Non-pigmented ciliary epithelial cell (primary cell): ENCODE measurements around the gene C2CD5.
"Not testable (repeated sequence)": the region's sequence is repeated elsewhere in the genome, so short reads cannot be mapped to it uniquely, and the experiment has no call there.

Experiments
- DNase-seq: peaks from one replicate; pipeline ENCODE4 v3.0.0-alpha.2; 2010; ENCODE audit warnings: low read depth

C2CD5 gene, protein sequence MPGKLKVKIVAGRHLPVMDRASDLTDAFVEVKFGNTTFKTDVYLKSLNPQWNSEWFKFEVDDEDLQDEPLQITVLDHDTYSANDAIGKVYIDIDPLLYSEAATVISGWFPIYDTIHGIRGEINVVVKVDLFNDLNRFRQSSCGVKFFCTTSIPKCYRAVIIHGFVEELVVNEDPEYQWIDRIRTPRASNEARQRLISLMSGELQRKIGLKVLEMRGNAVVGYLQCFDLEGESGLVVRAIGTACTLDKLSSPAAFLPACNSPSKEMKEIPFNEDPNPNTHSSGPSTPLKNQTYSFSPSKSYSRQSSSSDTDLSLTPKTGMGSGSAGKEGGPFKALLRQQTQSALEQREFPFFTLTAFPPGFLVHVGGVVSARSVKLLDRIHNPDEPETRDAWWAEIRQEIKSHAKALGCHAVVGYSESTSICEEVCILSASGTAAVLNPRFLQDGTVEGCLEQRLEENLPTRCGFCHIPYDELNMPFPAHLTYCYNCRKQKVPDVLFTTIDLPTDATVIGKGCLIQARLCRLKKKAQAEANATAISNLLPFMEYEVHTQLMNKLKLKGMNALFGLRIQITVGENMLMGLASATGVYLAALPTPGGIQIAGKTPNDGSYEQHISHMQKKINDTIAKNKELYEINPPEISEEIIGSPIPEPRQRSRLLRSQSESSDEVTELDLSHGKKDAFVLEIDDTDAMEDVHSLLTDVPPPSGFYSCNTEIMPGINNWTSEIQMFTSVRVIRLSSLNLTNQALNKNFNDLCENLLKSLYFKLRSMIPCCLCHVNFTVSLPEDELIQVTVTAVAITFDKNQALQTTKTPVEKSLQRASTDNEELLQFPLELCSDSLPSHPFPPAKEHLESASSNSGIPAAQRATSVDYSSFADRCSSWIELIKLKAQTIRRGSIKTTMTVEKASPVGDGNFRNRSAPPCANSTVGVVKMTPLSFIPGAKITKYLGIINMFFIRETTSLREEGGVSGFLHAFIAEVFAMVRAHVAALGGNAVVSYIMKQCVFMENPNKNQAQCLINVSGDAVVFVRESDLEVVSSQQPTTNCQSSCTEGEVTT

DNA sequence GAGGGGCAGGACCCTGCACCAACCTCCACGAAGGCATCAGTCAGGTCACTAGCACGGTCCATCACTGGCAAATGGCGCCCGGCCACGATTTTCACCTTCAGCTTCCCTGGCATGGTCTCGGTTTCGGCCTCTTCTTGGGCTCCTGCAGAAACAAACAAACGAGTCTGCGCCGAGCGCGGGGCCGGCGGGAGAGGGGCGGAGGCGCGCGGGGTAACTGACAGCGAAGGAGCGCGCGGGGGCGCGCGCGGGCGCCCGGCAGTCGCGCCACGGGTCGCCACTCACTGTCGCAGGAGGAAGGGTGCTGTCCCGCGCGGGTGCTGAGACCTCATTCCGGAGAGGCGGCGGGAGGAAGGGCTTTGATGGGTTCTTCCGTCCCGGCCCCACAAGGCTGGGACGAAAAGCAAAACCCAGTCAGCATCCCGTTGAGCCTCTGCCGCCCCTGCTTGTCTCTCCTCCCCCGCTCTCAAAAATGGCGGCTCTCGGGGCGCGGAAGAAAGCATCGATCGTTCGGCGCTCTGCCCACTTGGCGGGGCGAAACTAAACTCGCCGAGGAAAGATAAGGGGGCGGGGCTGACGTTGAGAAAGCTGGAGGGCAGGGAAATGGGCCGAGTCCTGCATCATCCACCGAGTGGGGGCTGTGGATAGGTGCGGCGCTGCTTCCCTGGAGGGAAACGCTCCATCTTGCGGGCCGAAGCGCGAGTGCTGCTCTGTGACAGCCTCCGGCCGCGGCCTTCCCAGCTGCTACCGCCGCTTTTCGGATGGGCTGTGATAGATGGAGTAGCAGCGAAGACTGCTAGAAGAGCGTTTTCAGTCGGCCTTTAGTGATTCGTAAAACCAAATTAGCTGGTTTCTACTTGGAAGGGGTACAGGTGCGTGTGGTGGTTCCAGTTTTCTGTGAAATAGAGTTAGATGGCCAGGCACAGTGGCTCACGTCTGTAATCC, at the start of gene C2CD5:
Gene C2CD5, minus strand, starts transcription at position 505 of the 942 bp plus-strand sequence. Its CDS starts 392 bp downstream, at position 113.
- DNase-seq: peak; percentile 89

DNA sequence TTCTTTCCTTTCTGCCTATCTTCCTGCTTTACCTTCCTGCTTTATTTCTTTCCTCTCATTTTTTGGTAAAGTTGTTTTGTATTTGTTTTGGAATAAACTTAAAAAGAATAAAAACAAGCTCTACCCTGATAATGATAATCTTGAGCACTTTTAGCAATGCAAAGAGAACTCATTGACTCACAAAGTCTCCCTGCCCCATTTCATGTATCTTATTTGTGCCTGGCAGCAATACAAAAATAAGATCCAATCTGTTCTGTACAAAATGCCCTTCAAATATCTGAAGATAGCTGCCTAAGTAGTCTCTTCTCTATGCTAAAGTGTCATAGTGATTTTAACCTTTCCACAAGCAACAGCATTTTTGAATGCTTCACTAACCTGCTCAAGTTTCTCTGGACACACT, 49.5 kb upstream of the C2CD5 start:
- DNase-seq: no peak

DNA sequence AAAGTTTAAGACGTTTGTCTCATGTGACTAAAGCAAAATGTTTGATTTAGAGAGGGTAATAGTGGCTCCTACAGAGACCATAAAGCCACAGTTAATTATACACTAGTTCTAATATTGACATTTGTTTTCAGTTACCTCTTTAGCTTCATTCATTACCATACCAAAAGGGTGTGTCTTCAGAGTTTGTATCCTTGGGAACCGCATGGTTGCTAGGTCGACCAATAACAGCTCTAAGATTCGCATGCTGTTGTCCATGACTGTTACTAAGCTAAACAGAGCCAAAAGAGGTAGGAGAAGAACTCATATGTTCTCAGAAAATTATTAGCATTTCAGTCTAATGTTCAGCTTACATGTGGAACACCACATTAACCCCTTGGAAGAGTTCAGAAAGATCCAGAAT, 44.5 kb upstream of the C2CD5 start:
- no peak for DNase-seq

DNA sequence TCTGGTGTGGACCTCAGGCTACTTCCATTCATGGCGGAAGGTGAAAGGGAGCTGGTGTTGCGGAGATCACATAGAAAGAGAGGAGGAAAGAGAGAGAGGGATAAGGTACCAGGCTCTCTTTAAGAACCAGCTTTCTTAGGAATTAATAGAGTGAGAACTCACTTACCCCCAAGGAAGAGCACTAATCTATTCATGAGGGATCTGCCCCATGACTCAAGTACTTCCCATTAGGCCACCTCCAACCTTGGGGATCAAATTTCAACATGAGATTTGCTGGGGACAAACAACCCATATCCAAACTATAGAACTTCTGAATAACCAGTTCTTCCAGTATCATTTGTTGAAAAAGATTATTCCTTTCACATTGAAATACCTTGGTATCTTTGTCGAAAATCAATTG, 34.0 kb upstream of the C2CD5 start:
- no peak for DNase-seq

DNA sequence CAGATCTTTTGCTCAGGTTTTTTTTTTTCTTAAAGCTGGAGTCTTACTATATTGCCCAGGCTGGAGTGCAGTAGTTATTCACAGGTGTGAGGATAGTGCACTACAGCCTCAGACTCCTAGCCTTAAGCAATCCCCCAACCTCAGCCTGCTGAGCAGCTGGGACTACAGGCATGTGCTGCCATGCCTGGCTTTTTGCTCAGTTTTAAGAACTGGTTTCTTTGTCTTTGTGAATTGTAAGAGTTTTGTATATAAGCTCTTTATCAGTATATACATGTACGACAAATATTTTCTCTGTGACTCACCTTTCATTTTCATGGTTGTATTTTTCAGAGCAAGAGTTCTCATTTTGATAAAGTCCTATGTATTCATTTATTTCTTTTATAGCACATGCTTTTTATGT, 33.3 kb upstream of the C2CD5 start:
- no peak for DNase-seq

DNA sequence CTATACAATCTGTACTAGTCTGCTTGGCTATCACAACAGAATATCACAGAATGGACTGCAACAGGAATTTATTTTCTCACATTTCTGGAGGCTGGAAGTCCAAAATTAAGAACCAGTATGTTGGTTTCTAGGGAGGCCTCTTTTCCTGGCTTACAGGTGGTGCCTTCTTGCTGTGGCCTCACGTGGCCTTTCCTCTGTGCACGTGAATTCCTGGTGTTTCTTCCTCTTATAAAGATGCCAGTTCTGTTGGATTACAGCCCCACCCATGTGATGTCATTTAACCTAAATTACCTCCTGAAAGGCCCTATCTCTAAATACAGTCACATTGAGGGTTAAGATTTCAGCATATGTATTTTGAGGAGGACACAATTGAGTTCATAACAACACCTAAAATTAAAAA, 32.1 kb upstream of the C2CD5 start:
- no peak for DNase-seq

DNA sequence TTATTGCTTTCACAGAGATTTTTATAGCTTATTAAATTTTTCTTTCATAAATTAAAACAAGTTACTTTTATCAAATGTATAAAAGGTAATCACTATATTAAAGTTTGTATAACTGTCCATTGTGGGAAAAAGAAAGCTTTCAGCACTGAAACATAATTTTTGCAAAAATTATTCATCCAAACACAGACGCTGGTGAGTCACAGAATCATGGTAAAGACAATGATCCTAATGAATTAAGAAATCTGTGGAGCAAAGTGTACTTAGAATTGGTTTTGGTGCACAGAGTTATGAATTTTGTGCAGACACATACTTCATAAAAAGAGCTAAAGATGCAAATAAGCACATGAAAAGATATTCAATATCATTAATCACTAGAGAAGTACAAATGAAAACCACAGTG, 31.7 kb upstream of the C2CD5 start:
- DNase-seq: no peak

DNA sequence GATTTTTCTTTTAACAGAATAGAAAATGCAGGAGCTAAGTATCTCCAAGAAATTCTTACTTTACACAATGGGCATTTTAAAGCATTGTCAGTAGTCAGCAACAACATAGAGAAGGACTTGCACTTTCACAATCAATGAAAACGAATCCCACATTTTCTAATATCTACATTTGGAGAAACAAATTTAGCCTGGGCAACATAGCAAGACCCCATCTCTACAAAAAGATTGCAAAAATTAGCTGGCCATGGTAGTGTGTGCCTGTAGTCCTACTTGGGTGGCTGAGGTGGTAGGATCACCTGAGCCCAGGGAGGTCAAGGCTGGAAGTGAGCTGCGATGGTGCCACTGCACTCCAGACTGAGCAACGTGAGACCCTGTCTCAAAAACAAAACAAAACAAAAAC, 30.6 kb upstream of the C2CD5 start:
- no peak for DNase-seq

DNA sequence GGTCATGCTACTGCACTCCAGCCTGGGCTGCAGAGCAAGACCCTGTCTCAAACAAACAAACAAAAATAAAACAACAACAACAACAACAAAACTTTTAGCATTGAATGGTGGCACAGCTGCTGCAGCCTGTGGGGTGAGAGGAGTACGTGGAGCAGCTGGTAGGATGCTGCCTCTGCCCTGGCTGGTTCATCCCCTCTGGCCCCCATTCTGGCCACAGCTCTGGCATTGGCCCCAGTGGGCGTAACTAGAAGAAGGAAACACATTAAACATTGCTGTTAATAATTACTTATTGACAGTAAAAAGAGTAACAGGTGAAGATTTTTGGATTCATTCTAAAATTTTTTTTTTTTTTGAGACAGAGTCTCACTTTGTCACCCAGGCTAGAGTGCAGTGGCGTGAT, 28.8 kb upstream of the C2CD5 start:
- DNase-seq: no peak

DNA sequence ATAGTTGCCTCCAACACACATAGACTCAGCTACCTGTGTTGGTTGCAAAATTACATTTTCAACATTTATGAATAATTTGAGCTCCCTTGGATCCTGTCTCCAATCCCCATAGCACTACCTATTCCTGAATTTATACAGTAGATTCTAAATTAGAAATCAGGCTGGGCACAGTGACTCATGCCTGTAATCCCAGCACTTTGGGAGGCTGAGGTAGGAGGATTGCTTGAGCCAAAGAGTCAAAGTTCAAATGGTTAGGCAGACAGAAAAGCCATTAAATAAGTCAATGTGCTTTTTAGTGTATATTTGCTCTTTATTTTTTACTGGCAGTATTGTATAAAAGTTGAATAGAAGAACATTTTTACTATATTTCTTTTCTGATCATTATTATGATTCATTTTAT, 24.9 kb upstream of the C2CD5 start:
- DNase-seq: no peak

DNA sequence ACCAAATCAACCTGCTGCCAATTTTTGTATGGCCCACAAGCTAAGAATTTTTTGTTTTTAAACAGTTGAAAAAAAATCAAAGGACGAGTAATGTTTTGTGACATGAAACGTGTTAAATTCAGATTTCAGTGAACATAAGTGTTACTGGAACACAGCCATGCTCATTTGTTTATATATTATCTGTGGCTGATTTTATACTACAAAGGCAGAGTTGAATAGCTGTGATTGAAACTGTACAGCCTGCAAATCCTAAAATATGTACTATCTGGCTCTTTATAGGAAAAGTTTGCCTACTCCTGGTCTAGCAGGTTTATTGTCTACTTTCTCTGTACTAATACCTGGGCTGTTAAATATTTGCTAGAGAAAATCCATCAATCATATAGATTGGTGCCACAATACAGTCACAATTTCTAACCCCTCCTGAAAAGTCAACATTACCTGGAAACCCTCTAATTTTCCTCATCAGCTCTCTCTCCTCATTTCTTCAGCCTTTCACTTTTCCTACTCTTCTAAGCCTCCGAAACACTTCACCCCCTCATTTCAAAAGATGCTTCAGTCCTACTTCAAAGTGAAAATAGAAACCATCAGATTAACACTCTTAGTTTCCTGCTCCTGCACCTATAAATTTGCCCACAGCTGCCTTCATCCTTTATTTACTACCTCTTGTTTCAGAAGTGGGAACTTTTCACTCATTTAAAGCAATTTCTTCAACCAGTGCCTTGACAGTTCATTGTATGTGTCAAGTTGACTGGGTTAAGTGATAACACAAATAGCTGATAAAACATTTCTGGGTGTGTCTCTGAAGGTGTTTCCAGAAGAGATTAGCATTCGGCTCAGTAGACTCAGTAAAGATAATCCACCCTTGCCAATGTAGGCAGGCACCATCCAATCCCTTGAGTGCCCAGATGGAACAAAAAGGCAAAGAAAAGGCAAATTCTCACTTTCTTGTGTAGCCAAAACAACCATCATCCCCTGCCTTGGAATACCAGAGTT, 18.0 kb upstream of the C2CD5 start:
- no peak for DNase-seq

DNA sequence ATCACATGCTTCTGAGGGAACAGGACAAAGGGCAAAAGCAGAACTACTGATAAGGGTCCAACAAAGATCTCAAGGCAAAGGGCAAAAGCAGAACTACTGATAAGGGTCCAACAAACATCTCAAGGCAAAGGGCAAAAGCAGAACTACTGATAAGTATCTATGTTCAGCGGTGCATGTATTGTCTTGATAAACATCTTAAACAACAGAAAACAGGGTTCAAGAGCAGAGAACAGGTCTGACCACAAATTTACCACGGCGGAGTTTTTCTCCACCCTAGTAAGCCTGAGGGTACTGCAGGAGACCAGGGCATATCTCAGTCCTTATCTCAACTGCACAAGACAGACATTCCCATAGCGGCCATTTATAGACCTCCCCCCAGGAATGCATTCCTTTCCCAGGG, 10.4 kb upstream of the C2CD5 start:
- not testable (repeated sequence) for DNase-seq

DNA sequence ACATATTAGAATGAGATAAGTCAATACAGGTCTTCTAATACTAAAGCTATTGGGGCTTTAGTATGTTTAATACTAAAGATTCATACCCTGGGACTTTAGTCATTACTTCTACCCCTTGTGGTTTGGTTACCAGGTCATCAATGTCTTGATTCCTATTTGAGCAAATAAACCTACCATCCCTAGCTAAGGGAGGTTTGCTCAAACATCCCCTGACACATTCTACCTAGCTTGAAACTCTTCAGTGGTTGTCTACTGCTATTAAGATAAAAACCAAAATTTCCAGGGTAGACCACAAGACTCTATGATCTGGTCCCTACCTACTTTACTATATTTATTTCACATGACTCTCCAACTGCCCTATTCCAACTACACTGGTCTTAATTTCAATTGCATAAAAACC, 7.3 kb upstream of the C2CD5 start:
- DNase-seq: no peak

DNA sequence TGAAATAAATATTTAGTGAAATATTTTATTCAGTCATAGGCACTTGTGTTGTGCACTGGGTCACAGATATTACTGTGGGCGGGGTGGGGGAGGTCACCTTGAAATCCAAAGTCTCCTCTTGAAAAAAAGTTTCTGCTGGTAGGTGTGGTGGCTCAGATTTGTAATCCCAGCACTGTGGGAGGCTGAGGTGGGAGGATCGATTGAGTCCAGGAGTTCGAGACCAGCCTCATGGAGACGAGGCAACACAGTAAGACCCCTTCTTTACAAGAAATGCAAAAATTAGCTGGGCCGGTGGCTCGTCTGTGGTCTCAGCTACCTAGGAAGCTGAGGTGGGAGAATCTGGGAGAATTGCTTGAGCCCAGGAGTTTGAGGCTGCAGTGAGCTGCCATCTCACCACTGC, 913 bp upstream of the C2CD5 start:
- no peak for DNase-seq

DNA sequence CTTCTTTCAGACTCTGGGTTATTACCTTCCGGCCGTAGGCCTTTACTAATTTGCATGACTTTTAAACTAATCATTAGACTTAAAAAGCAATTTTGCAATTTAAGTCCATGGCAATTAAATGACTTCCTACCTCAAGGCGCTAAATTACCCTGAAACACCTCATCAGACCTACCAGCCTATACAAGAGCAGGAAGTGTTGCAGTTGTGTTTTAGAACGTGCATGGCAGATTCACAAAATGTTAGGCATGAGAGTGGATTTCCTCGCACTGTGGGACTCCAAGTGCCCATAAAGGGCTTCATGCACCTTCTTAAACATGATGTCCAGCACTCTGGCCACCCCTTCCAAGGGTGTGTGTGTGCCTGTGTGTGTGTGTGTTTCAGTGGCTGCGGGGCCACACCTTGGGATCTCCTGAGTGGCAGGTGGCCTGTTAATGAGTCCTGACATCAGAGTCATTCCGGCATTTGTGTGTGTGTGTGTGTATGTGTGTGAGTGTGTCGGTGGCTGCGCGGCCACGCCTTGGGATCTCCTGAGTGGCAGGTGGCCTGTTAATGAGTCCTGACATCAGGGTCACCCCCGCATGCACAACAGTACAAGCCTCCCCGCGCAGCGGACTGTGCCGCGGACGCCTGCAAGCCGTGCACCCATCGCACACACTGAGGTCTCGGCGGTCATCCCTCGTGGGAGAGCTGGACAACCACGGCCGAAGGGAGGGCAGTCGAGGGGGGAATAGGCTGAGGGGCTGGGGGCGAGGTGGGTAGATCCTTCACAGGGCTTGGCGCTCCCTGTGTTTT, 900 bp downstream of the C2CD5 start:
- no peak for DNase-seq

DNA sequence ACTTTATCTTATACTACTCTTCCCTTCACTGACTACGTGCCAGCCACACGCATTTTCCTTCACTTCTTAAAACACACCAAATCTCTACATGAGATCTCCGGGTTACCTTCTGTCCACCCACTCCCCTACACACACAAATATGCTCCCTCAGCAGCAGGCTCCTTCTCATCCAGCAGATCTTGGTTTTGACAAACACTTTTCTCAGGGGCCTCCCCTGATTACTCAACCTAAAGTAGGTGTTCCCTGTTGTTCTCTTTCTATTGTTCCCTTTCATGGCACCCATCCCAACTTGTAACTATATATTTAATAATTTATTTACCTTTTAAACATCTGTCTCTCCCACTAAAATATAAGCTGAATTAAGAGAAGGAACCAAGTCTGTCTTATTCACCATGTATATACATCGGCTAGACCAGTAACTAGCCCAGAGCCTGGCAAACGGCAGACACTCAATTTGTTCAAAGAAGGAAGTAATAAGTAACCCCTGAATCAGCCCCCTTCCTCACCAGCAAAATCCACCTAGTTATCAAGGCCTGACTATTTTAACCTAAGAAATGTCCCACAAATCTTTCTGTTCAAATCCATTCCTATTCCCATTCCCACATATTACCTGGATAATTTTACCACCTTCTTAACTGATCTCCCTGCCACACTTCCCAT, 2.7 kb downstream of the C2CD5 start:
- no peak for DNase-seq

DNA sequence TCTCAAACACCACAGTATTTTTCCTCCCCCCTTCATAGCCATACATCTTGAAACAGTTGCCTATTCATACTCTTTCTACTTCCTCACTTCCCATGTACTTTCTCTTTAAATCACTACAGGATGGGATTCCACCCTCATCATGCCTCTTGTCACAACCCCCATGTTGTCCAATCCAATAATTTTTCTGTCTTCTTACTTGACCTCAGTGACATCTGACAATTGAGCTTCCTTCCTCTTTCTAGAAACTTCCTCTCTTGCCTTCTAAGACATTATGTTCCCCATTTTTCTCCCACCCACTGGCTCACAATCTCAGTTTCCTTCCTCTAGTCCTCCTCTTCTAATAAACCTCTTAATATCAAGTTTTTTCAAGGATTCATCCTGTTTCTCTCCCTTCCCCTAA, 5.3 kb downstream of the C2CD5 start:
- no peak for DNase-seq

DNA sequence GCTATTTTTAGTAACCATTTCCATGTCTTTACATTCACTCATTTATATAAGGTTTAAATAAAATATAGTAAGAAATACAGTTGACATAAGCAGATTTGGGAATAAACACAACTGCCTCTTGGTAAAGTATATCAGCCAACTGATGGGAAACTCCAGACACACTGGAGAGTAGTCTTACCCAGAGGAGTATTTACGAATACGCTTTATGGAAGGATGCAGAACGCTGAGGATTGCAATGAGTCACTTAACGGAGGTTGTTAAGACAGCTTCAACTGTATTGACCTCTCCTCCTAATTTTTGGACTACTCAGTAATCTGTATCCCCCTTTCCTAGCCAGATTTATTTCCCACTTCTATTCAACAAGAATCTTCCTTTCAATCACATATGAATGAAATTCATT, 6.0 kb downstream of the C2CD5 start:
- no peak for DNase-seq

DNA sequence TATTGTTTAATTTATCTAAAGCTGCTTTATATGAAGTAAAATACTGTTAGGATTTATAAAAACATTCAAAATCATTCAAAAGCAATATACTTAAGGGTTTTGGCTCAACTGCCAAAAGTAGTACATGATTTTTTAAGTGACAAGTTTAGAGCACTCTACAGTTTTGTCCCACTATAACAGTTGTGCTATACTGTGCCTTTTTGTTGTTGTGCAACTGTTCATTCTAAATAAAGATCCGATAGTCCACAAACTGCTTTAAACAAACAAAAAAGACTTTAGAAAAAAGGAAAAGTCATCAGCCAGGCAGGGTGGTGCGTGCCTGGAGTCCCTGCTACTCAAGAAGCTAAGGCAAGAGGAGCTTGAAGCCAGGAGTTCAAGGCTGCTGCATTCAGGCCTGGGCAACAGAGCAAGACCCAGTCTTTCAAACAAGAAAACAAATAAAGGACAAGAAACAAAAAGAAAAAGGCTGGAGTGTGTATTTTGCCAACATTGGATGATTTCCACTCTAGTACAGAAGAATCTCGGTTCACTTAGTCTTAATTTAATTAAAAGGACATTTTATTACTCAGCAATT, 7.3 kb downstream of the C2CD5 start:
- DNase-seq: no peak
